ENCODE data around the gene UBE2F. TPM values are rescaled to one million over a fixed set of nuclear protein-coding genes. Genes with fewer than 3 reads are reported as not detected.
A peak's percentile ranks its signal among the peaks of the same experiment; 100 is the strongest.

The UBE2F gene
- total and polyA plus RNA-seq, 8 donors: 6.4 to 87.0 (median 44.9) TPM; not detected in 1

- Histone ChIP-seq H3K27ac (no peak overlapping the region), H3K4me3 (no peak overlapping the region), H3K36me3 (peaks cover 25 to 47% (median 42%) of the 10 kb centered on the region in 4 donors), H3K9me3 (no peaks in the 10 kb centered on the region), H3K4me1 (no peaks in the 10 kb centered on the region), H3K27me3 (no peaks in the 10 kb centered on the region)
- intact Hi-C loops (cut with DNase I; ENCODE audit: low total_unique reads): no loop called here
- 32 to 67% (median 50%) methylated on average over 2 of the region's 2 CpGs for WGBS, 5 donors
- no peak for DNase-seq
- no peak for TF ChIP-seq EP300 (IDR thresholded peaks at IDR 0.05)
- TF ChIP-seq POLR2AphosphoS5 (IDR thresholded peaks at IDR 0.05): no peak
- no peak for TF ChIP-seq POLR2A (IDR thresholded peaks at IDR 0.05)
- TF ChIP-seq CTCF (IDR thresholded peaks at IDR 0.05): no peak
These were observed 113.1 kb downstream of the UBE2F start for GRCh38 chr2:238079874-238080327.

- no peak overlapping the region for H3K27ac ChIP-seq
- no peaks in the 10 kb centered on the region for H3K4me1 ChIP-seq
- TF ChIP-seq POLR2A (IDR thresholded peaks at IDR 0.05) (no peak), EP300 (IDR thresholded peaks at IDR 0.05) (no peak), CTCF (IDR thresholded peaks at IDR 0.05) (no peak), POLR2AphosphoS5 (IDR thresholded peaks at IDR 0.05) (no peak)
- H3K27me3 ChIP-seq: no peaks in the 10 kb centered on the region
- H3K9me3 ChIP-seq: no peaks in the 10 kb centered on the region
- intact Hi-C loops (cut with DNase I; ENCODE audit: low total_unique reads): no loop called here
- H3K36me3 ChIP-seq: peaks cover 25 to 53% (median 48%) of the 10 kb centered on the region in 4 donors
- 95 to 99% (median 97%) methylated on average over 15 of the region's 15 CpGs for WGBS, 5 donors
- no peak overlapping the region for H3K4me3 ChIP-seq
- peak in 1 of 2 donors; percentile 19 for DNase-seq
These were observed 113.7 kb downstream of the UBE2F start for GRCh38 chr2:238080518-238080917.

- Histone ChIP-seq H3K36me3 (peaks cover 25 to 55% (median 51%) of the 10 kb centered on the region in 4 donors), H3K9me3 (no peaks in the 10 kb centered on the region), H3K27ac (no peak overlapping the region), H3K4me1 (no peaks in the 10 kb centered on the region), H3K4me3 (no peak overlapping the region), H3K27me3 (no peaks in the 10 kb centered on the region)
- intact Hi-C loops (cut with DNase I; ENCODE audit: low total_unique reads): no loop called here
- TF ChIP-seq POLR2A (IDR thresholded peaks at IDR 0.05) (no peak), POLR2AphosphoS5 (IDR thresholded peaks at IDR 0.05) (no peak), CTCF (IDR thresholded peaks at IDR 0.05) (no peak), EP300 (IDR thresholded peaks at IDR 0.05) (no peak)
- WGBS, 5 donors: 91 to 98% (median 94%) methylated on average over 13 of the region's 13 CpGs
- DNase-seq: peak in 1 of 2 donors; percentile 18
These were observed 114.3 kb downstream of the UBE2F start for GRCh38 chr2:238081150-238081549.

GRCh38 chr2:238081561-238081960, 114.7 kb downstream of the UBE2F start:
- 94 to 96% (median 95%) methylated on average over 16 of the region's 16 CpGs for WGBS, 5 donors
- no peaks in the 10 kb centered on the region for H3K4me1 ChIP-seq
- no peak for DNase-seq
- no peaks in the 10 kb centered on the region for H3K27me3 ChIP-seq
- TF ChIP-seq POLR2A (IDR thresholded peaks at IDR 0.05): no peak
- TF ChIP-seq EP300 (IDR thresholded peaks at IDR 0.05): no peak
- TF ChIP-seq CTCF (IDR thresholded peaks at IDR 0.05): no peak
- TF ChIP-seq POLR2AphosphoS5 (IDR thresholded peaks at IDR 0.05): no peak
- no peak overlapping the region for H3K27ac ChIP-seq
- peaks cover 25 to 55% (median 51%) of the 10 kb centered on the region in 4 donors for H3K36me3 ChIP-seq
- no peak overlapping the region for H3K4me3 ChIP-seq
- intact Hi-C loops (cut with DNase I; ENCODE audit: low total_unique reads): no loop called here
- H3K9me3 ChIP-seq: no peaks in the 10 kb centered on the region
